ENCODE results near the gene GPR146.

DNA sequence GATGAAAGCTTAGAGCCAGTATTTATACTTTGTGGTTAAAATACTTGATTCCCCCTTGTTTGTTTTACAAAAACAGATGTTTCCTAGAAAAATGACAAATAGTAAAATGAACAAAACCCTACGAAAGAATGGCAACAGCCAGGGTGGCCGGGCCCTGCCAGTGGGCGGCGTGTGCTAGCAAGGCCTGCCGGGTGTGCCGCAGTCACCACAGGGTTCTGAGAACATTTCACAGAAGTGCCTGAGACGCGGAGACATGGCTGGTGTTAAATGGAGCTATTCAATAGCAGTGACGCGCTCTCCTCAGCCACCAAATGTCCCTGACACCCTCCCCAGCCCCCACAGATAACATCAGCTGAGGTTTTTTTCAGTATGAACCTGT is 14.5 kb downstream of the GPR146 start:
- no peak for TF ChIP-seq POLR2A (IDR thresholded peaks at IDR 0.05)
- TF ChIP-seq, protein P1, sequence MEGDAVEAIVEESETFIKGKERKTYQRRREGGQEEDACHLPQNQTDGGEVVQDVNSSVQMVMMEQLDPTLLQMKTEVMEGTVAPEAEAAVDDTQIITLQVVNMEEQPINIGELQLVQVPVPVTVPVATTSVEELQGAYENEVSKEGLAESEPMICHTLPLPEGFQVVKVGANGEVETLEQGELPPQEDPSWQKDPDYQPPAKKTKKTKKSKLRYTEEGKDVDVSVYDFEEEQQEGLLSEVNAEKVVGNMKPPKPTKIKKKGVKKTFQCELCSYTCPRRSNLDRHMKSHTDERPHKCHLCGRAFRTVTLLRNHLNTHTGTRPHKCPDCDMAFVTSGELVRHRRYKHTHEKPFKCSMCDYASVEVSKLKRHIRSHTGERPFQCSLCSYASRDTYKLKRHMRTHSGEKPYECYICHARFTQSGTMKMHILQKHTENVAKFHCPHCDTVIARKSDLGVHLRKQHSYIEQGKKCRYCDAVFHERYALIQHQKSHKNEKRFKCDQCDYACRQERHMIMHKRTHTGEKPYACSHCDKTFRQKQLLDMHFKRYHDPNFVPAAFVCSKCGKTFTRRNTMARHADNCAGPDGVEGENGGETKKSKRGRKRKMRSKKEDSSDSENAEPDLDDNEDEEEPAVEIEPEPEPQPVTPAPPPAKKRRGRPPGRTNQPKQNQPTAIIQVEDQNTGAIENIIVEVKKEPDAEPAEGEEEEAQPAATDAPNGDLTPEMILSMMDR (IDR thresholded peaks at IDR 0.05): no peak
